ENCODE data around the gene CDC42BPA.

The CDC42BPA gene

GRCh38 chr1:227035316-227035715 is 283.0 kb downstream of the CDC42BPA start:
- FAIRE-seq (no peak), DNase-seq (ENCODE audit: insufficient read length, low spot score) (peak; percentile 56)
- no peak for TF ChIP-seq CTCF (IDR thresholded peaks at IDR 0.05; ENCODE audit: insufficient read depth, missing control alignments)

- DNase-seq (ENCODE audit: insufficient read length, low spot score): no peak
- no peak for TF ChIP-seq CTCF (IDR thresholded peaks at IDR 0.05; ENCODE audit: insufficient read depth, missing control alignments)
- no peak for FAIRE-seq
These were observed 284.4 kb downstream of the CDC42BPA start for GRCh38 chr1:227033880-227034279.

GRCh38 chr1:227032396-227032795 is 285.9 kb downstream of the CDC42BPA start:
- TF ChIP-seq CTCF (IDR thresholded peaks at IDR 0.05; ENCODE audit: insufficient read depth, missing control alignments): no peak
- FAIRE-seq (no peak), DNase-seq (ENCODE audit: insufficient read length, low spot score) (no peak)

- no peak for FAIRE-seq
- TF ChIP-seq CTCF (IDR thresholded peaks at IDR 0.05; ENCODE audit: insufficient read depth, missing control alignments): no peak
- DNase-seq (ENCODE audit: insufficient read length, low spot score): no peak
These were observed 301.3 kb downstream of the CDC42BPA start for GRCh38 chr1:227016990-227017389.

GRCh38 chr1:227010645-227011044 is 307.6 kb downstream of the CDC42BPA start:
- DNase-seq (ENCODE audit: insufficient read length, low spot score): no peak
- no peak for FAIRE-seq
- no peak for TF ChIP-seq CTCF (IDR thresholded peaks at IDR 0.05; ENCODE audit: insufficient read depth, missing control alignments)

- FAIRE-seq: no peak
- TF ChIP-seq CTCF (IDR thresholded peaks at IDR 0.05; ENCODE audit: insufficient read depth, missing control alignments): no peak
- no peak for DNase-seq (ENCODE audit: insufficient read length, low spot score)
These were observed 308.4 kb downstream of the CDC42BPA start for GRCh38 chr1:227009937-227010336.

- no peak for TF ChIP-seq CTCF (IDR thresholded peaks at IDR 0.05; ENCODE audit: insufficient read depth, missing control alignments)
- no peak for FAIRE-seq
- no peak for DNase-seq (ENCODE audit: insufficient read length, low spot score)
These were observed 312.0 kb downstream of the CDC42BPA start for GRCh38 chr1:227006226-227006796.
